H1 (cell line): ENCODE data around the gene SMNDC1. TPM values are rescaled to one million over a fixed set of nuclear protein-coding genes. Genes with fewer than 3 reads are reported as not detected.

Source experiments
- CTCF ChIA-PET: fragments of 300-600 bp; sonication (Branson Sonifier 250); formaldehyde crosslinking; loops from one replicate; lab custom pipeline; 2021; ENCODE audit not compliant: partially characterized antibody; lab: Charles Lee
- POLR2A ChIA-PET: fragments of 300-600 bp; sonication (Branson Sonifier 250); formaldehyde crosslinking; loops from one replicate; lab custom pipeline; 2021; ENCODE audit warnings: inconsistent platforms; ENCODE audit not compliant: partially characterized antibody; lab: Charles Lee
- DNase-seq, 2 experiments: peaks; one replicate each; pipeline versions ENCODE4 v3.0.0 to v3.0.0-alpha.2; 2010 to 2022; ENCODE audit warnings: low spot score in 2 of 2, low read depth in 1 of 2, mixed read lengths in 1 of 2
- FAIRE-seq: peaks from 2 replicates; lab custom pipeline; 2011; peaks lifted over from hg19 to GRCh38; lab: Jason Lieb, UNC
- H2AFZ ChIP-seq: 2 replicates; pipeline ENCODE4 v1.8.1; 2012; ENCODE audit warnings: low read length, inconsistent platforms
- H2AK5ac ChIP-seq: 2 replicates; pipeline ENCODE4 v1.6.1; 2013; ENCODE audit warnings: low read depth, low read length
- H2BK120ac ChIP-seq: replicated peaks from 2 replicates; pipeline ENCODE3; 2013; ENCODE audit warnings: low read depth, low read length, inconsistent platforms
- H2BK12ac ChIP-seq: 2 replicates; pipeline ENCODE4 v1.6.1; 2013; ENCODE audit warnings: low read depth, low read length
- H2BK15ac ChIP-seq: 2 replicates; pipeline ENCODE4 v1.6.1; 2013; ENCODE audit warnings: low read length
- H2BK20ac ChIP-seq: 2 replicates; pipeline ENCODE4 v1.6.1; 2013; ENCODE audit warnings: low read length
- H2BK5ac ChIP-seq: 2 replicates; pipeline ENCODE4 v1.6.1; 2013; ENCODE audit warnings: low read depth, low read length
- H3K14ac ChIP-seq: 2 replicates; pipeline ENCODE4 v1.6.1; 2013; ENCODE audit warnings: inconsistent platforms; ENCODE audit not compliant: insufficient read length
- H3K18ac ChIP-seq: 2 replicates; pipeline ENCODE4 v1.6.1; 2013; ENCODE audit warnings: low read length; ENCODE audit errors: extremely low read depth
- H3K23ac ChIP-seq: 2 replicates; pipeline ENCODE4 v1.6.1; 2013; ENCODE audit warnings: inconsistent platforms; ENCODE audit not compliant: insufficient read length
- H3K23me2 ChIP-seq: 2 replicates; pipeline ENCODE4 v1.6.1; 2013; ENCODE audit warnings: low read depth, low read length
- H3K27ac ChIP-seq: 2 replicates; pipeline ENCODE4 v1.6.1; 2011; ENCODE audit warnings: low read depth, low read length, inconsistent platforms
- H3K27me3 ChIP-seq, 4 experiments: replicated peaks in 1 of 4; 1 replicate in 1 of 4; 2 replicates in 3 of 4; pipeline versions ENCODE4 v1.6.1 to v1.8.1; 2011 to 2013; ENCODE audit warnings: low read length in 3 of 4, mild to moderate bottlenecking in 3 of 4, inconsistent platforms in 2 of 4, mixed read lengths in 2 of 4, moderate library complexity in 1 of 4; ENCODE audit not compliant: control insufficient read depth in 3 of 4, insufficient read depth in 3 of 4; ENCODE audit errors: extremely low read depth in 1 of 4
- H3K36me3 ChIP-seq, 4 experiments: 2 replicates each; pipeline versions ENCODE4 v1.6.1 to v1.8.1; 2011 to 2013; ENCODE audit warnings: mild to moderate bottlenecking in 4 of 4, low read length in 3 of 4, moderate library complexity in 2 of 4, control low read depth in 1 of 4, inconsistent platforms in 1 of 4; ENCODE audit not compliant: insufficient read depth in 4 of 4, control insufficient read depth in 2 of 4
- H3K4ac ChIP-seq: replicated peaks from 2 replicates; pipeline ENCODE3; 2013; ENCODE audit warnings: low read length, low read depth, mixed read lengths, inconsistent platforms; ENCODE audit not compliant: insufficient read length
- H3K4me1 ChIP-seq, 4 experiments: replicated peaks in 1 of 4; 1 replicate in 1 of 4; 2 replicates in 3 of 4; pipeline versions ENCODE4 v1.6.1 to v1.8.1; 2011 to 2013; ENCODE audit warnings: low read length in 3 of 4, inconsistent platforms in 2 of 4, mixed read lengths in 1 of 4; ENCODE audit not compliant: insufficient read depth in 4 of 4, control insufficient read depth in 3 of 4
- H3K4me2 ChIP-seq, 2 experiments: 2 replicates each; pipeline versions ENCODE4 v1.6.1 to v1.8.1; 2011 to 2013; ENCODE audit warnings: low read depth in 2 of 2, low read length in 2 of 2, control low read depth in 1 of 2, inconsistent platforms in 1 of 2, mild to moderate bottlenecking in 1 of 2; ENCODE audit not compliant: insufficient read depth in 1 of 2
- H3K4me3 ChIP-seq, 4 experiments: fragments of 200-600, 300-600 bp in 1 of 4; sonication (generic), shearing (Covaris generic), sonication (Bioruptor Twin) in 1 of 4; 2 replicates each; pipeline versions ENCODE4 v1.5.1 to v1.8.1; 2011 to 2016; ENCODE audit warnings: low read length in 4 of 4, low read depth in 3 of 4, control low read depth in 2 of 4, inconsistent platforms in 2 of 4, mild to moderate bottlenecking in 2 of 4, mixed read lengths in 1 of 4, moderate library complexity in 1 of 4; ENCODE audit not compliant: insufficient read depth in 2 of 4; ENCODE audit errors: extremely low read depth in 1 of 4
- H3K56ac ChIP-seq: replicated peaks from 2 replicates; pipeline ENCODE3; 2013; ENCODE audit warnings: low read depth, mild to moderate bottlenecking, mixed read lengths, low read length, inconsistent platforms; ENCODE audit not compliant: insufficient read length
- H3K79me1 ChIP-seq: 2 replicates; pipeline ENCODE4 v1.6.1; 2013; ENCODE audit warnings: low read depth, low read length, control low read depth
- H3K79me2 ChIP-seq, 2 experiments: 2 replicates each; pipeline versions ENCODE4 v1.6.1 to v1.8.1; 2012 to 2013; ENCODE audit warnings: low read length in 2 of 2, mild to moderate bottlenecking in 2 of 2, inconsistent platforms in 1 of 2; ENCODE audit not compliant: insufficient read depth in 2 of 2, control insufficient read depth in 1 of 2
- H3K9ac ChIP-seq, 4 experiments: replicated peaks in 1 of 4; 1 replicate in 1 of 4; 2 replicates in 3 of 4; pipeline versions ENCODE4 v1.6.1 to v1.8.1; 2011 to 2013; ENCODE audit warnings: low read depth in 3 of 4, low read length in 3 of 4, control low read depth in 2 of 4, mild to moderate bottlenecking in 2 of 4, moderate library complexity in 2 of 4, inconsistent platforms in 1 of 4; ENCODE audit errors: extremely low read depth in 1 of 4
- H3K9me3 ChIP-seq, 2 experiments: 2 replicates each; pipeline versions ENCODE4 v1.6.1 to v1.8.1; 2012 to 2013; ENCODE audit warnings: mild to moderate bottlenecking in 2 of 2, moderate library complexity in 2 of 2, control low read depth in 1 of 2, inconsistent platforms in 1 of 2, low read depth in 1 of 2, low read length in 1 of 2, mixed read lengths in 1 of 2; ENCODE audit not compliant: insufficient read depth in 2 of 2
- H4K20me1 ChIP-seq, 2 experiments: replicated peaks in 1 of 2; 2 replicates each; pipeline versions ENCODE3 to v1.8.1; 2011 to 2013; ENCODE audit warnings: inconsistent platforms in 2 of 2, low read length in 2 of 2, mild to moderate bottlenecking in 1 of 2; ENCODE audit not compliant: insufficient read depth in 2 of 2, control insufficient read depth in 1 of 2
- H4K5ac ChIP-seq: 2 replicates; pipeline ENCODE4 v1.6.1; 2013; ENCODE audit warnings: low read length, low read depth, mixed read lengths, inconsistent platforms; ENCODE audit not compliant: insufficient read length
- H4K8ac ChIP-seq: 2 replicates; pipeline ENCODE4 v1.8.0; 2013; ENCODE audit warnings: mild to moderate bottlenecking, moderate library complexity, low read length, inconsistent platforms; ENCODE audit not compliant: insufficient read depth; ENCODE audit errors: extremely low read depth
- H4K91ac ChIP-seq: replicated peaks from 2 replicates; pipeline ENCODE3; 2013; ENCODE audit warnings: low read length, mixed read lengths, inconsistent platforms; ENCODE audit not compliant: insufficient read length
- ASH2L ChIP-seq: fragments of 200-600, 300-600 bp; sonication (generic); IDR thresholded peaks from one replicate; pipeline ENCODE4 v1.7.1; 2017; ENCODE audit warnings: low read length
- CREB1 ChIP-seq: IDR thresholded peaks from 2 replicates; pipeline ENCODE4 v1.6.1; 2012; ENCODE audit warnings: inconsistent platforms
- EZH2 ChIP-seq: fragments of 200-600 bp; sonication (generic); IDR thresholded peaks from 2 replicates; pipeline ENCODE4 v1.7.1; 2012; ENCODE audit warnings: low read depth, mild to moderate bottlenecking, moderate library complexity, low read length, inconsistent platforms; ENCODE audit not compliant: severe bottlenecking
- GABPA ChIP-seq: IDR thresholded peaks from 2 replicates; pipeline ENCODE4 v1.6.1; 2011; ENCODE audit warnings: mild to moderate bottlenecking, low read length, moderate library complexity, borderline replicate concordance; ENCODE audit not compliant: insufficient read depth
- GTF2F1 ChIP-seq: IDR thresholded peaks from 2 replicates; pipeline ENCODE4 v1.6.1; 2012; ENCODE audit warnings: low read depth, low read length, improper control_type of control experiment, borderline replicate concordance
- MAFK ChIP-seq: IDR thresholded peaks from 2 replicates; pipeline ENCODE4 v1.6.1; 2012; ENCODE audit warnings: low read depth, mild to moderate bottlenecking, improper control_type of control experiment, low read length
- POLR2A ChIP-seq, 2 experiments: IDR thresholded peaks; 1 replicate in 1 of 2; 2 replicates in 1 of 2; pipeline ENCODE4 v1.6.1; 2011; ENCODE audit warnings: low read depth in 2 of 2, low read length in 2 of 2, mild to moderate bottlenecking in 2 of 2; ENCODE audit errors: control extremely low read depth in 1 of 2
- SP2 ChIP-seq: IDR thresholded peaks from 2 replicates; pipeline ENCODE4 v1.6.1; 2012; ENCODE audit warnings: mild to moderate bottlenecking, low read length, inconsistent platforms
- YY1 ChIP-seq: IDR thresholded peaks from 2 replicates; pipeline ENCODE4 v1.6.1; 2011; ENCODE audit warnings: low read depth, mild to moderate bottlenecking, low read length
- ZNF274 ChIP-seq: IDR thresholded peaks from 2 replicates; pipeline ENCODE4 v1.7.0; 2012; ENCODE audit warnings: low read length, borderline replicate concordance; ENCODE audit errors: extremely low read depth
- WGBS, 2 experiments: shearing (Covaris generic) in 1 of 2; methylation state at CpG; one replicate each; pipeline versions ENCODE4 v1.1.6 to v1.1.7; 2013 to 2015; ENCODE audit warnings: low lambda C conversion rate in 2 of 2, mixed read lengths in 2 of 2, inconsistent platforms in 1 of 2, low coverage in 1 of 2, missing lambda C conversion rate in 1 of 2; ENCODE audit not compliant: insufficient replicate concordance in 2 of 2, insufficient coverage in 1 of 2, insufficient read length in 1 of 2; ENCODE audit errors: extremely low coverage in 1 of 2, missing lambda C conversion rate in 1 of 2; 5-methylcytosine and 5-hydroxymethylcytosine counted together
- polyA plus RNA-seq, 7 experiments: library from polyadenylated mRNA; depleted of rRNA in 3 of 7; stranded (reverse) in 5 of 7; unstranded in 2 of 7; fragments of >200 nt in 5 of 7; fragments of 200-250 nt in 2 of 7; gene quantifications; 1 replicate in 5 of 7; 2 replicates in 1 of 7; 4 replicates in 1 of 7; pipeline versions ENCODE4 v1.2.1 to v1.2.3, GENCODE V29; 2011 to 2013; ENCODE audit warnings: missing spikeins in 2 of 7, mixed read lengths in 2 of 7
- total RNA-seq: library from RNA; stranded (reverse); fragmentation: NEBNext Ultra II Directional; extraction: Animal tissue kit (Norgen Biotek cat#: 25700); gene quantifications from 2 replicates; pipeline ENCODE4 v1.2.1, GENCODE V29; 2021

The SMNDC1 gene
- total and polyA plus RNA-seq, 2 of the 8 experiments (the other 6 are each of a cell fraction or from before 2014, with no cell fraction given): 8.1 to 48.6 TPM

GRCh38 chr10:110286841-110287240 is 17.9 kb downstream of the SMNDC1 start:
- no peak overlapping the region for H3K14ac ChIP-seq
- H4K5ac ChIP-seq: no peak overlapping the region
- H3K9ac ChIP-seq: no peak overlapping the region
- no peaks in the 10 kb centered on the region for H3K79me1 ChIP-seq
- peaks cover 0 to 39% (median 9%) of the 10 kb centered on the region in 4 experiments; a peak in 4 of 8 replicates for H3K36me3 ChIP-seq
- TF ChIP-seq CREB1: no peak
- no peak for TF ChIP-seq GABPA
- TF ChIP-seq POLR2A (IDR thresholded peaks at IDR 0.05; ENCODE audit: control extremely low read depth in 1 of 2, low read depth in 2 of 2, low read length in 2 of 2): no peak
- no peak for TF ChIP-seq SP2
- TF ChIP-seq YY1: no peak
- no peak for TF ChIP-seq EZH2
- no peak for TF ChIP-seq ZNF274
- no peak for TF ChIP-seq ASH2L
- TF ChIP-seq MAFK: no peak
- no peak for TF ChIP-seq GTF2F1
- TF ChIP-seq, all 59 proteins: peak for 0
- ChIA-PET CTCF (interaction anchor here (1.3 kb wide), 1 partner anchor 17 kb away, joined by 3 read pairs; no protein-coding TSS in a partner anchor), POLR2A (interaction anchor here (0.6 to 5.1 kb wide), 6 partner anchors 10 to 364 kb away, joined by 3 to 31 read pairs (median 4); no protein-coding TSS in a partner anchor)
- no peak overlapping the region for H3K4me3 ChIP-seq
- no peak overlapping the region for H2BK12ac ChIP-seq
- H3K27me3 ChIP-seq: no peaks in the 10 kb centered on the region
- no peak overlapping the region for H3K56ac ChIP-seq
- H2AFZ ChIP-seq: no peak overlapping the region
- H2BK20ac ChIP-seq: no peak overlapping the region
- no peak overlapping the region for H2BK5ac ChIP-seq
- H3K79me2 ChIP-seq: no peaks in the 10 kb centered on the region
- H3K4ac ChIP-seq: no peak overlapping the region
- H2AK5ac ChIP-seq: no peak overlapping the region
- no peak overlapping the region for H4K8ac ChIP-seq
- H3K9me3 ChIP-seq: no peaks in the 10 kb centered on the region
- H4K20me1 ChIP-seq: peaks cover 0 to 6% of the 10 kb centered on the region in 2 experiments
- WGBS, 2 experiments: 85% methylated on average over 2 of the region's 2 CpGs; no CpG with 5 or more reads in 1 of the 2 experiments
- FAIRE-seq (peak; percentile 74), DNase-seq (no peak)
- H3K23me2 ChIP-seq: no peaks in the 10 kb centered on the region
- H2BK120ac ChIP-seq: no peak overlapping the region
- H3K4me2 ChIP-seq: no peak overlapping the region
- H2BK15ac ChIP-seq: no peak overlapping the region
- peaks cover 0 to 3% (median 2%) of the 10 kb centered on the region in 4 experiments; a peak in 3 of 7 replicates for H3K4me1 ChIP-seq
- no peak overlapping the region for H3K27ac ChIP-seq
- H4K91ac ChIP-seq: no peak overlapping the region
- H3K23ac ChIP-seq: no peak overlapping the region
- H3K18ac ChIP-seq: no peak overlapping the region
